Measurements from ENCODE around the gene ME1.

DNA sequence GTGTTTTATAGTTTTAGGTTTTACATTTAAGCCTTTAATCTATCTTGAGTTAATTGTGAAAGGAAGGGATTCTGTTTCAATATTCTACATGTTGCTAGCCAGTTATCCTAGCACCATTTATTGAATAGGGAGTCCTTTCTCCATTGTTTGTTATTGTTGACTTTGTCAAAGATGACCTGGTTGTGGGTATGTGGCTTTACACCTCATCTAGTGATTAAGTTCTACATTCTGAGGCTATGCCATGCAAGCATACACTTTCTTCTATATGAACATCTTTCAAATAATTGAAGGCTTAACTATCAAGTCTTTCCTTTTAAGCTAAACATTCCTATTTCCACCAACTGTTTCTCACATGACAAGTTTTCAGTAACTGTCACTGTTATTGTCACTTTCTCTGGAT, 46.1 kb downstream of the ME1 start:
- TF ChIP-seq, protein P1, sequence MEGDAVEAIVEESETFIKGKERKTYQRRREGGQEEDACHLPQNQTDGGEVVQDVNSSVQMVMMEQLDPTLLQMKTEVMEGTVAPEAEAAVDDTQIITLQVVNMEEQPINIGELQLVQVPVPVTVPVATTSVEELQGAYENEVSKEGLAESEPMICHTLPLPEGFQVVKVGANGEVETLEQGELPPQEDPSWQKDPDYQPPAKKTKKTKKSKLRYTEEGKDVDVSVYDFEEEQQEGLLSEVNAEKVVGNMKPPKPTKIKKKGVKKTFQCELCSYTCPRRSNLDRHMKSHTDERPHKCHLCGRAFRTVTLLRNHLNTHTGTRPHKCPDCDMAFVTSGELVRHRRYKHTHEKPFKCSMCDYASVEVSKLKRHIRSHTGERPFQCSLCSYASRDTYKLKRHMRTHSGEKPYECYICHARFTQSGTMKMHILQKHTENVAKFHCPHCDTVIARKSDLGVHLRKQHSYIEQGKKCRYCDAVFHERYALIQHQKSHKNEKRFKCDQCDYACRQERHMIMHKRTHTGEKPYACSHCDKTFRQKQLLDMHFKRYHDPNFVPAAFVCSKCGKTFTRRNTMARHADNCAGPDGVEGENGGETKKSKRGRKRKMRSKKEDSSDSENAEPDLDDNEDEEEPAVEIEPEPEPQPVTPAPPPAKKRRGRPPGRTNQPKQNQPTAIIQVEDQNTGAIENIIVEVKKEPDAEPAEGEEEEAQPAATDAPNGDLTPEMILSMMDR (IDR thresholded peaks at IDR 0.05) = no peak
- no peak for TF ChIP-seq POLR2A (IDR thresholded peaks at IDR 0.05)

All from stomach (tissue), 4 donors.